Measurements from ENCODE around the gene STIM2. TPM values are rescaled to one million over a fixed set of nuclear protein-coding genes. Genes with fewer than 3 reads are reported as not detected.

Gene STIM2
- polyA plus RNA-seq, 1 donor (not counting 4 experiments of a cell fraction or from before 2014, with no cell fraction given) = 20.7 TPM

GRCh38 chr4:26821031-26821430, 39.6 kb upstream of the STIM2 start:
- Histone ChIP-seq H3K4me1 (ENCODE audit: control insufficient read depth, extremely low read depth, insufficient read depth, low read length) (no peaks in the 10 kb centered on the region), H3K27me3 (ENCODE audit: control insufficient read depth, extremely low read depth, insufficient read depth, low read length) (no peaks in the 10 kb centered on the region), H3K9me3 (ENCODE audit: control insufficient read depth, low read depth, low read length) (no peaks in the 10 kb centered on the region), H3K27ac (ENCODE audit: control insufficient read depth, insufficient read depth, low read length) (no peak overlapping the region), H3K79me2 (ENCODE audit: control insufficient read depth, insufficient read depth, low read length) (no peaks in the 10 kb centered on the region), H4K20me1 (ENCODE audit: control insufficient read depth, extremely low read depth, insufficient read depth, low read length) (no peaks in the 10 kb centered on the region), H3K4me2 (ENCODE audit: control insufficient read depth, extremely low read depth, insufficient read depth, low read depth, low read length) (no peak overlapping the region), H3K36me3 (ENCODE audit: control insufficient read depth in 2 of 2, extremely low read depth in 1 of 2, insufficient read depth in 2 of 2, low read length in 2 of 2) (no peaks in the 10 kb centered on the region), H3K9ac (ENCODE audit: control insufficient read depth, extremely low read depth, insufficient read depth, low read length) (no peak overlapping the region), H3K9me1 (ENCODE audit: control insufficient read depth, extremely low read depth, insufficient read depth, low read length) (no peaks in the 10 kb centered on the region), H3K4me3 (ENCODE audit: control insufficient read depth in 2 of 3, extremely low read depth in 1 of 3, insufficient read depth in 2 of 3, low read depth in 1 of 3, low read length in 3 of 3) (no peak overlapping the region), H2AFZ (ENCODE audit: control insufficient read depth, low read length) (no peak overlapping the region)
- DNase-seq (ENCODE audit: low read depth, low spot score) (no peak), FAIRE-seq (no peak)
- dilution Hi-C loops (cut with MboI; ENCODE audit: extremely low pct_ligation_motif_present, low sequenced_read_pairs) = no loop called here
- TF ChIP-seq EZH2 (IDR thresholded peaks at IDR 0.05; ENCODE audit: low read length) (no peak), CTCF (optimal IDR thresholded peaks at IDR 0.05 in 1 of 3, IDR thresholded peaks at IDR 0.05 in 1 of 3, conservative IDR thresholded peaks at IDR 0.05 in 1 of 3; ENCODE audit: extremely low read depth in 1 of 3, insufficient read depth in 2 of 3, low read length in 3 of 3) (no peak)

GRCh38 chr4:26821677-26822503, 38.8 kb upstream of the STIM2 start:
- DNase-seq (ENCODE audit: low read depth, low spot score) = no peak
- no peak overlapping the region for H3K9ac ChIP-seq (ENCODE audit: control insufficient read depth, extremely low read depth, insufficient read depth, low read length)
- TF ChIP-seq CTCF (optimal IDR thresholded peaks at IDR 0.05 in 1 of 3, IDR thresholded peaks at IDR 0.05 in 1 of 3, conservative IDR thresholded peaks at IDR 0.05 in 1 of 3; ENCODE audit: extremely low read depth in 1 of 3, insufficient read depth in 2 of 3, low read length in 3 of 3) = no peak
- TF ChIP-seq EZH2 (IDR thresholded peaks at IDR 0.05; ENCODE audit: low read length) = no peak
- H3K27me3 ChIP-seq (ENCODE audit: control insufficient read depth, extremely low read depth, insufficient read depth, low read length) = no peaks in the 10 kb centered on the region
- H3K79me2 ChIP-seq (ENCODE audit: control insufficient read depth, insufficient read depth, low read length) = no peaks in the 10 kb centered on the region
- no peak overlapping the region for H3K4me3 ChIP-seq (ENCODE audit: control insufficient read depth in 2 of 3, extremely low read depth in 1 of 3, insufficient read depth in 2 of 3, low read depth in 1 of 3, low read length in 3 of 3)
- H4K20me1 ChIP-seq (ENCODE audit: control insufficient read depth, extremely low read depth, insufficient read depth, low read length) = no peaks in the 10 kb centered on the region
- no peaks in the 10 kb centered on the region for H3K36me3 ChIP-seq (ENCODE audit: control insufficient read depth in 2 of 2, extremely low read depth in 1 of 2, insufficient read depth in 2 of 2, low read length in 2 of 2)
- H3K9me1 ChIP-seq (ENCODE audit: control insufficient read depth, extremely low read depth, insufficient read depth, low read length) = no peaks in the 10 kb centered on the region
- no peak overlapping the region for H2AFZ ChIP-seq (ENCODE audit: control insufficient read depth, low read length)
- no peaks in the 10 kb centered on the region for H3K4me1 ChIP-seq (ENCODE audit: control insufficient read depth, extremely low read depth, insufficient read depth, low read length)
- no peak overlapping the region for H3K4me2 ChIP-seq (ENCODE audit: control insufficient read depth, extremely low read depth, insufficient read depth, low read depth, low read length)
- no peaks in the 10 kb centered on the region for H3K9me3 ChIP-seq (ENCODE audit: control insufficient read depth, low read depth, low read length)
- H3K27ac ChIP-seq (ENCODE audit: control insufficient read depth, insufficient read depth, low read length) = no peak overlapping the region
- no peak for FAIRE-seq
- dilution Hi-C loops (cut with MboI; ENCODE audit: extremely low pct_ligation_motif_present, low sequenced_read_pairs) = no loop called here

Data from keratinocyte (primary cell).